ENCODE data around the gene TECTA. TPM values are rescaled to one million over a fixed set of nuclear protein-coding genes. Genes with fewer than 3 reads are reported as not detected.
A peak's percentile ranks its signal among the peaks of the same experiment; 100 is the strongest.
"Not testable (repeated sequence)": the region's sequence is repeated elsewhere in the genome, so short reads cannot be mapped to it uniquely, and the experiment has no call there.

TECTA gene
- total RNA-seq, 1 donor from 2014 or later = 0.76 TPM

- no peak for ATAC-seq
- intact Hi-C loops (cut with DNase I) = no loop called here
- no peak for DNase-seq (ENCODE audit: low spot score)
These were observed 10.8 kb upstream of the TECTA start for GRCh38 chr11:121090145-121090721.

GRCh38 chr11:121091492-121092152 is 9.4 kb upstream of the TECTA start:
- ATAC-seq = peak; percentile 62
- intact Hi-C loops (cut with DNase I) = no loop called here
- no peak for DNase-seq (ENCODE audit: low spot score)

DNA sequence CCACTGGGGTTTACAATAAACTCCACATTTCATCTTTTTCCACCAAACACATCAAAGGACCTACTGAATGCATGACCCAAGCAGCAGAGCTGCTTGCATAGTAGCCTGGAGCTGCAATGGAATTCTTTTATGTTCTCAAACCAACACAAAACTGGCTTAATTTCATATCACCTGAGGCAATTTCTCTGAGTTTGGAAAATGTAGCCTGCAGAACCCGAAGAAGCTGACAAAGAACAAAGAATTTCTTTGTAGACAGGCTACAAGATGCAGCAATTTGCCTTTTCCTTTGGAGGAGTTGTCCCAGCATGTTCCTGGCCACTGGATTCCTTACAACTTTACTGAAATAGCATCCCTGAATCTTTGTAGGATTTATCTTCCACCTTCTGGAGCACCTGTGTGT is 5.5 kb upstream of the TECTA start:
- intact Hi-C loops (cut with DNase I) = no loop called here
- DNase-seq (ENCODE audit: low spot score) = no peak
- ATAC-seq = no peak

GRCh38 chr11:121099364-121099763 is 1.7 kb upstream of the TECTA start:
- DNase-seq (ENCODE audit: low spot score) = no peak
- ATAC-seq = no peak
- intact Hi-C loops (cut with DNase I) = no loop called here

GRCh38 chr11:121099885-121100284 is 1.2 kb upstream of the TECTA start:
- DNase-seq (ENCODE audit: low spot score) (no peak), ATAC-seq (no peak)
- intact Hi-C loops (cut with DNase I) = no loop called here

- peak; percentile 83 for ATAC-seq
- no peak for DNase-seq (ENCODE audit: low spot score)
- intact Hi-C loops (cut with DNase I) = no loop called here
These were observed 3.3 kb downstream of the TECTA start for GRCh38 chr11:121104312-121104762.

DNA sequence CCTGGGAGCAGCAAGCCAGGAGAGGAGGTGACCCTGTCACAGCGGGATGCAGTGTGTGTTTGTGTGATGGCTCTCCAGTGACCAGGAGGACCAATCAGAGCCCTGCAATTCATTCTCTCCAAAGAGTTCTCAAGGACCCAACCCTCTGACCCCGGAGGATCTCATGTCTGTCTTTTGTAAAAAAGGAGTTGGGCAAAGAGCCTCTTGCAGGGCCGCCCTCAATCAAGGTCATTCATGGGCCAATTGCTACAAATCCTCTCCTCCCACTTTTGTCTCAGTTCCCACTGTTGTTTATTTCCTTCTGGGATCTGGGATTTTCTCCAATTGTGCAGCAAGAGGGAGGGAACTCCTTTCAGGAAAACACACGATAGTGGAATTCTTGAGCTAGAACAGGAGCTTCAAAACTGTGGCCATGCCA is 4.0 kb downstream of the TECTA start:
- intact Hi-C loops (cut with DNase I) = no loop called here
- DNase-seq (ENCODE audit: low spot score) = no peak
- peak; percentile 96 for ATAC-seq

DNA sequence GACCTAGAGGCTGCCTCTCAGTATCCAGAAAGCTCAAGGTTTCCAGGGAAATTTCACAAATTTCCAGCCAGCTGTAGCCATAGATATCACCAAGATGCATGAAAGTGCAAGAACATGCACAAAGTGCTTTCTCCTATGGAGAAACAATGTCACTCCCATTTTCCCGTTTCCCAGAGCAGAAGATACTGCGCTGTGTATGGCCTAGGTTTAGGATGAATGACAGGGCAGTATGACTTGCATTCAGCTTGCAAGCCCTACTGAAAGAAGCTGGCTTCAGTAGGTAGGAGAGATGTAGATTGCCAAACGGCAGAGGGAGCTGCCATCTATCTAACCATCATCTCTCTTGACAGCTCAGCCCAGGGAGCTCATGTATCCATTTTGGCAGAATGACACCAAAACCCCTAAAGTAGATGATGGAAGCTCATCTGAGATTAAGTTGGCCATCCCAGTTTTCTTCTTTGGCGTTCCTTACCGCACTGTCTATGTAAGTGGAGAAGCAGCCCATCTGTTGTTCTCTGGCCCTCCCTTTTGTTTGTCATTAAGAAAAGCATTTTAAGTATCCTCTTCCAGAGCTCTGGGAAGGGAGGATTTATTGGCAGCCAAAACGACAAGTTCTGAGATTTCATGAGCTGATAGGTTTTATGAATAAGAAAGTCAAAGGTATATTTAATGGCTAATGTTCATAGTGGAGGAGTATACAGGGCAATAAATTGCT is 4.6 kb downstream of the TECTA start:
- no peak for DNase-seq (ENCODE audit: low spot score)
- intact Hi-C loops (cut with DNase I) = no loop called here
- peak; percentile 3 for ATAC-seq

GRCh38 chr11:121106812-121107211 is 5.8 kb downstream of the TECTA start:
- no peak for ATAC-seq
- DNase-seq (ENCODE audit: low spot score) = no peak
- intact Hi-C loops (cut with DNase I) = no loop called here

GRCh38 chr11:121108413-121108812 is 7.4 kb downstream of the TECTA start:
- intact Hi-C loops (cut with DNase I) = no loop called here
- ATAC-seq = no peak
- no peak for DNase-seq (ENCODE audit: low spot score)

DNA sequence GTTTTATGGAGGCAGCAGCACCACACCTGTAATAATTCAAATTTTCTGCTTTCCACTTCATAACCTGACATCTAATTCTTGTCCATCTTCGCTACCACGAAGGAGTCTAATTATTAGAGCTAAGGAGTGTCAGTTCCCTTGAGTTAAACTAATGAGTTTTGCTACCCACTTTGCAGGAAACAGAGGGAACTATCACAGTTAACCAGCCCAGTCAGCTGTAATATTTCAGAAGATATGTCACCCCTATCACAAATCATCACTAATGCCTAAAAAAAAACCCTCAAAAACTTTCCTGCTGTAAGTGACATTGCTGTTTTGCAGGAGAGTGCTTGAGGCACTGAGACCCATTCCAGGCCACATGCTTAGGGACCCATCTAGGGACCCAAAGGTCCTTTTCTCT is 8.4 kb downstream of the TECTA start:
- DNase-seq (ENCODE audit: low spot score) = no peak
- intact Hi-C loops (cut with DNase I) = no loop called here

DNA sequence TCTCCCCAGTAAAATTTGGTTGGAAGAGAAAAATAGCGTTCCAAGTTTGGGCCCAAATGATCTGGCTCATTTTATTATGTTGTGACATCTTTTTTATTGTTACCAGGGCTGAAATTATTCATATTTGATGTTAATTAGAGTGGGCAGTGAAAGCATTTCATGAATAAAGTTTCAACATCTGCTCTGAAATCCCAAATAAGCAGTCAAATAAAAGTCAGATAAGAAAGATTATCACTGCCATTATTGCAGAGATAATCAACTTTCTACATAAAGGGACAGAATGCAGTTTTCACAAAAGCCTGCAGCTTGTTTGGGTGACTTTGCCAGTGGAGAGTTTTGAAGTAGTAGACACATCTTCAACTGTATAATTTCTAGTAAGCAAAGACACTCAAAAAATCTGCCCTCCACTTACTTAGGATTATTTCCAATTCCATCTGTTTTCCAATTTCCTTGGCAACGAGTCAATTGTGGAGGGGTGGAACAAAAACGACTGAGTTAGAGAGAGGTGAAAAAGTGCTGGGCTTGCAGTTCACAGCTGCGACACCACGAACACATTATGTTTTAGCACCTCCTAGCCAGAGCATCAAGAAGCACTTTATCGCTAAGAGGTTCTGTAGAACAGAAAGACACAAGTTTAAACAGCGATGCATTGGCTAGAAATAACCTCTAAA is 9.0 kb downstream of the TECTA start:
- intact Hi-C loops (cut with DNase I) = loop anchor here (10.0 kb wide), 1 partner anchor 595 kb away; the partner anchor contains the start of gene GRIK4
- no peak for DNase-seq (ENCODE audit: low spot score)

More for the DNA sequence above, 8.4 kb downstream of the TECTA start:
- ATAC-seq = no peak

DNA sequence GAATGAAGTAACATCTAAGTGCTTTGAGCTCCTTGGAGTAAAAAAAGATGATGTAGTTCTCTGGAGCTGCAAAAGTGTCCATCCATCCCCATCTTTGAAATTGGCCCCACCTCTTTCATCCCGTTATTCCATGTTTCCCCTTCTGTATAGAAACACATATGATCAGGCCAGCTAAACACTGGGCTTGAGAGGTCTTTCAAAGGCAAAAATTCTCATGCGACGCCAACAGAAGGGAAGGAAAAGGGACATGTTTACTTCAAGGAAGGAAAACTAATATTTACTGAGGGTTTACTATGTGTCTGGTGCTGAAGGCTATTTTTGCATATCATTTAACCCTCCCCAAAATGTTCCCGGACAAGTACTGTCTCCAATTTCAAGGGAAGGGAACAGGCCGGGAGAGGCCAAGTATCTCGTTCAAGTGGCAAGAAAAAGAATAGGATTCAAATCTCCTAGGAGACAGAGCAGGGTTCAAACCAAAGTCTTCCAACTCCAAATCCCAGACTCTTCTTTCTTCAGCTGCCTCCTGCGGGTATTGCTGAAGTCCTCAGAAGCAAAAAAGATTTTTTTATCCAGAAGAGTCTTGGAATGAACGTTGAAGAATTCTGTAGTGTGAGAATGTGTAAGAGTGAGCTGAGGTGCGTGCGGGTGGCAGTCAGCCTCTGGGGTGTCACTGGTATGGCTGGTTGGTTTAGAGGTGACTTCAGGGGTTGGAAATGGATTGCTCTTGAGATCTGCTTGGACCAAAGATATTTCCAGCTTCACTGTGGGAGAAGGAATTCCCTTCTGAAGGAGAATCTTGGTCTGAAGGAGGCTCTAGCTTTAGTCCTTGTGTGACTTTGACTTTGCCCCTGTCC is 10.1 kb downstream of the TECTA start:
- intact Hi-C loops (cut with DNase I) = loop anchor here (10.0 kb wide), 1 partner anchor 596 kb away; the partner anchor contains the start of gene GRIK4
- ATAC-seq (no peak), DNase-seq (ENCODE audit: low spot score) (no peak)

More for the DNA sequence above, 9.0 kb downstream of the TECTA start:
- ATAC-seq = no peak

- DNase-seq (ENCODE audit: low spot score) (peak; percentile 71), ATAC-seq (peak; percentile 89)
- intact Hi-C loops (cut with DNase I) = loop anchor here (10.0 kb wide), 1 partner anchor 598 kb away; the partner anchor contains the start of gene GRIK4
These were observed 11.7 kb downstream of the TECTA start for GRCh38 chr11:121112498-121113455.

DNA sequence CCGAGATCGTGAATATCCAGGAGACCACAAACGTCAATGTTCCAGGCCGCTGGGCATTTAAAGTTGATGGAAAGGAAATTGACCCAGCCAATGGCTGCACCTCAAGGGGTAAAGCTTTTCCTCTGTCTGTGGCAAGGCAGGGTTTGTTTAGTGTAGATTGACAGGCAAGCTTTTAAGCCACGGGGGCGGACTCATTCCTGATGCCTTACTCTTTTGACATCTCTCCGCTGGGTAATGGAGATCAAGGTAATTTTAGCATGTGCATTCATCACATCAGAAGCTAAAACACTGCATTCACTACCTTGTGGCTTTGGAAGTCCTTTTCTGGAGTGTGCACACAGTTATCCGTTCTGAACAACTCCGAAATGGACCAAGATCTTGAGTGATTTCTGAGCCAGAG is 12.6 kb downstream of the TECTA start:
- ATAC-seq (no peak), DNase-seq (ENCODE audit: low spot score) (no peak)
- intact Hi-C loops (cut with DNase I) = loop anchor here (10.0 kb wide), 1 partner anchor 599 kb away; the partner anchor contains the start of gene GRIK4

- ATAC-seq; DNase-seq (ENCODE audit: low spot score): not testable (repeated sequence)
- intact Hi-C loops (cut with DNase I) = loop anchor here (10.0 kb wide), 1 partner anchor 600 kb away; the partner anchor contains the start of gene GRIK4
These were observed 14.0 kb downstream of the TECTA start for GRCh38 chr11:121115024-121115423.

- DNase-seq (ENCODE audit: low spot score) (no peak), ATAC-seq (no peak)
- intact Hi-C loops (cut with DNase I) = loop anchor here (10.0 kb wide), 1 partner anchor 603 kb away; the partner anchor contains the start of gene GRIK4
These were observed 16.7 kb downstream of the TECTA start for GRCh38 chr11:121117788-121118187.
